Measurements from ENCODE around the gene GADD45B. TPM values are rescaled to one million over a fixed set of nuclear protein-coding genes. Genes with fewer than 3 reads are reported as not detected.
A peak's percentile ranks its signal among the peaks of the same experiment; 100 is the strongest.

The GADD45B gene
- total and polyA plus RNA-seq, 2 donors (not counting 1 experiment from before 2014, with no cell fraction given) = 32.5 to 61.7 TPM

- DNase-seq (ENCODE audit: low read depth in 2 of 2) = no peak
- Histone ChIP-seq H2AFZ (ENCODE audit: low read length) (no peak overlapping the region), H3K27ac (ENCODE audit: insufficient read depth, low read length) (no peak overlapping the region), H3K9ac (ENCODE audit: insufficient read depth, low read length) (no peak overlapping the region), H3K27me3 (ENCODE audit: control insufficient read depth, insufficient read depth, low read length) (no peaks in the 10 kb centered on the region), H4K20me1 (ENCODE audit: control insufficient read depth, extremely low read depth, insufficient read depth, low read length) (no peaks in the 10 kb centered on the region), H3K36me3 (ENCODE audit: control insufficient read depth, insufficient read depth, low read length) (no peaks in the 10 kb centered on the region), H3K9me3 (ENCODE audit: control insufficient read depth, insufficient read depth, low read depth, low read length) (no peaks in the 10 kb centered on the region), H3K4me1 (ENCODE audit: control insufficient read depth, extremely low read depth, insufficient read depth, low read length) (no peaks in the 10 kb centered on the region), H3K79me2 (ENCODE audit: control insufficient read depth, insufficient read depth, low read length) (peaks cover 90% of the 10 kb centered on the region), H3K4me3 (replicated peaks in 1 of 4; ENCODE audit: control extremely low read depth in 1 of 4, insufficient read depth in 1 of 4, low read depth in 3 of 4, low read length in 4 of 4) (no peak overlapping the region), H3K4me2 (ENCODE audit: extremely low read depth, insufficient read depth, low read length) (no peak overlapping the region)
- TF ChIP-seq EZH2 (IDR thresholded peaks at IDR 0.05; ENCODE audit: low read length, missing control alignments) = no peak
- TF ChIP-seq CTCF (conservative IDR thresholded peaks at IDR 0.05 in 1 of 2, IDR thresholded peaks at IDR 0.05 in 1 of 2; ENCODE audit: low read depth in 1 of 2, low read length in 2 of 2) = no peak
Measured at GRCh38 chr19:2451741-2452140, 24.2 kb upstream of the GADD45B start.

- H2AFZ ChIP-seq (ENCODE audit: low read length) = no peak overlapping the region
- H3K9ac ChIP-seq (ENCODE audit: insufficient read depth, low read length) = no peak overlapping the region
- no peak overlapping the region for H3K27ac ChIP-seq (ENCODE audit: insufficient read depth, low read length)
- no peak for DNase-seq (ENCODE audit: low read depth in 2 of 2)
- TF ChIP-seq EZH2 (IDR thresholded peaks at IDR 0.05; ENCODE audit: low read length, missing control alignments) = no peak
- no peak for TF ChIP-seq CTCF (conservative IDR thresholded peaks at IDR 0.05 in 1 of 2, IDR thresholded peaks at IDR 0.05 in 1 of 2; ENCODE audit: low read depth in 1 of 2, low read length in 2 of 2)
- H3K27me3 ChIP-seq (ENCODE audit: control insufficient read depth, insufficient read depth, low read length) = no peaks in the 10 kb centered on the region
- no peaks in the 10 kb centered on the region for H3K36me3 ChIP-seq (ENCODE audit: control insufficient read depth, insufficient read depth, low read length)
- no peaks in the 10 kb centered on the region for H4K20me1 ChIP-seq (ENCODE audit: control insufficient read depth, extremely low read depth, insufficient read depth, low read length)
- H3K4me2 ChIP-seq (ENCODE audit: extremely low read depth, insufficient read depth, low read length) = no peak overlapping the region
- H3K4me3 ChIP-seq (replicated peaks in 1 of 4; ENCODE audit: control extremely low read depth in 1 of 4, insufficient read depth in 1 of 4, low read depth in 3 of 4, low read length in 4 of 4) = no peak overlapping the region
- peaks cover 2% of the 10 kb centered on the region for H3K4me1 ChIP-seq (ENCODE audit: control insufficient read depth, extremely low read depth, insufficient read depth, low read length)
- H3K79me2 ChIP-seq (ENCODE audit: control insufficient read depth, insufficient read depth, low read length) = peaks cover 76% of the 10 kb centered on the region
- H3K9me3 ChIP-seq (ENCODE audit: control insufficient read depth, insufficient read depth, low read depth, low read length) = no peaks in the 10 kb centered on the region
Measured at GRCh38 chr19:2453431-2454025, 22.4 kb upstream of the GADD45B start.

GRCh38 chr19:2454199-2454961 lies 21.5 kb upstream of the GADD45B start:
- no peak overlapping the region for H3K9ac ChIP-seq (ENCODE audit: insufficient read depth, low read length)
- H2AFZ ChIP-seq (ENCODE audit: low read length) = no peak overlapping the region
- H3K9me3 ChIP-seq (ENCODE audit: control insufficient read depth, insufficient read depth, low read depth, low read length) = no peaks in the 10 kb centered on the region
- peak overlapping the region in 1 of 4 experiments; percentile 87 for H3K4me3 ChIP-seq (replicated peaks in 1 of 4; ENCODE audit: control extremely low read depth in 1 of 4, insufficient read depth in 1 of 4, low read depth in 3 of 4, low read length in 4 of 4)
- H3K79me2 ChIP-seq (ENCODE audit: control insufficient read depth, insufficient read depth, low read length) = peaks cover 68% of the 10 kb centered on the region
- H3K4me1 ChIP-seq (ENCODE audit: control insufficient read depth, extremely low read depth, insufficient read depth, low read length) = peaks cover 2% of the 10 kb centered on the region
- no peaks in the 10 kb centered on the region for H3K27me3 ChIP-seq (ENCODE audit: control insufficient read depth, insufficient read depth, low read length)
- no peaks in the 10 kb centered on the region for H4K20me1 ChIP-seq (ENCODE audit: control insufficient read depth, extremely low read depth, insufficient read depth, low read length)
- H3K27ac ChIP-seq (ENCODE audit: insufficient read depth, low read length) = no peak overlapping the region
- no peak overlapping the region for H3K4me2 ChIP-seq (ENCODE audit: extremely low read depth, insufficient read depth, low read length)
- no peak for DNase-seq (ENCODE audit: low read depth in 2 of 2)
- TF ChIP-seq EZH2 (IDR thresholded peaks at IDR 0.05; ENCODE audit: low read length, missing control alignments) (no peak), CTCF (conservative IDR thresholded peaks at IDR 0.05 in 1 of 2, IDR thresholded peaks at IDR 0.05 in 1 of 2; ENCODE audit: low read depth in 1 of 2, low read length in 2 of 2) (no peak)
- no peaks in the 10 kb centered on the region for H3K36me3 ChIP-seq (ENCODE audit: control insufficient read depth, insufficient read depth, low read length)

Measured in fibroblast of lung (primary cell).